Muscle layer of colon (tissue), 2 donors: ENCODE measurements around the gene PHTF1.
"Not testable (repeated sequence)": the region's sequence is repeated elsewhere in the genome, so short reads cannot be mapped to it uniquely, and the experiment has no call there.

Experiments
- H3K27ac ChIP-seq: one replicate; pipeline ENCODE4 v1.7.0; 2013; ENCODE audit warnings: low read depth, mild to moderate bottlenecking, low read length, moderate library complexity
- H3K27me3 ChIP-seq, 2 donors: one replicate each; pipeline ENCODE4 v1.7.0; 2013; ENCODE audit warnings: low read length in 2 of 2, mild to moderate bottlenecking in 2 of 2; ENCODE audit not compliant: insufficient read depth in 2 of 2, control insufficient read depth in 1 of 2
- H3K36me3 ChIP-seq: one replicate; pipeline ENCODE4 v1.7.0; 2013; ENCODE audit warnings: mild to moderate bottlenecking, low read length; ENCODE audit not compliant: insufficient read depth
- H3K4me1 ChIP-seq: one replicate; pipeline ENCODE4 v1.7.0; 2013; ENCODE audit warnings: mild to moderate bottlenecking, low read length; ENCODE audit not compliant: insufficient read depth
- H3K4me3 ChIP-seq, 2 donors: one replicate each; pipeline ENCODE4 v1.7.0; 2013; ENCODE audit warnings: low read length in 2 of 2, low read depth in 1 of 2, mild to moderate bottlenecking in 1 of 2, moderate library complexity in 1 of 2
- H3K9ac ChIP-seq: one replicate; pipeline ENCODE4 v1.7.0; 2013; ENCODE audit warnings: low read length
- H3K9me3 ChIP-seq: one replicate; pipeline ENCODE4 v1.7.0; 2013; ENCODE audit warnings: mild to moderate bottlenecking, low read length
- donor health status: abdominal sarcoma.
- donor health status: Adenocarcinoma of cecum.

PHTF1 gene

DNA sequence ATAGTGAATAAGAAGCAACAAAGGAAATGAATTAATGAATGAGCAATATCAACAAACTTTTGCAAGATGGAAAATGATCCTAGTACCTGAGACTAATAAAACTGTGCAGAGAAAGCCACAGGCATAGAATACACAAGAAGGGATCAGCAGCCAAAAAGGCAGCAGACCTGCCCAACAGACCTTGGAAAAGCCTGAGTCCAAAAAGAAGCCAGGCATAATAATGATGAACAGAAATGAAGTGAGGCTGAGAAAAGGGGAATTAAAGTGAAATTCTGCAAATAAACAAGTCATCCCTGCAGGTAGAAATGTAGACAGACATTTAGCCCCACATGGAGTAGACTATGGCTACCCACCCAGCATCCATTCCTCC is 10.3 kb upstream of the PHTF1 start:
- H3K4me1 ChIP-seq, result peaks cover 63% of the 10 kb centered on the region

DNA sequence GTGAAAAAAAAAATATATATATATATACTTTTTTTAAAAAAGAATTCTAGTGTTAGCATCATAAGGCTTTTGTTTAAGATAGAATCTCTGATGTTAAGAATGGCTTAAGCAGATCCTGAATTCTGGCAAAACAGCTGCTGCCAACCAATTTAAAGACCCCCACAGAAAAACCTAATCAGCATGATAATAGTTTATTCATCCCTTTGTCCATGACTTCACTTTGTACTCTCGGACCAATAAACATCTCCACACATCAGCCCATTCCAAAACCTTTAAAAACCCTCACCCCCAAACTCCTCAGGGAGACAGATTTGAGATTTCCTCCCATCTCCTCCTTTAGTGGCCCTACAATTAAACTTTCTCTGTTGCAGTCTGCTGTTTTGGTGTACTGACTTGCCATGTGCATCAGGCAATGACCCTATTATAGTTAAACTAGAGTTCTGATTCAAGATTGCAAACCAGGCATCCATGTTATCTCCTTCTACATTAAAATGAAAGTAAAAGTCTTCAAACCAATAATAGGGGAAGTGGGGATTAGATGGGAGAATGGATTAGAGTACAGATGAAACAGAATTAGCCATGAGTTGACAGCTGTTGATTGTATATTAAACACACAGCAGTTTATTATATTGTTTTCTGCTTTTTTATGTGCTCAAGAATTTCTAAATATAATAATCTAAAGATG is 9.8 kb upstream of the PHTF1 start:
- Histone ChIP-seq H3K9me3 (no peaks in the 10 kb centered on the region), H3K4me1 (peaks cover 63% of the 10 kb centered on the region), H3K27me3 (no peaks in the 10 kb centered on the region), H3K36me3 (peaks cover 4% of the 10 kb centered on the region), H3K27ac (peak overlapping the region; percentile 49), H3K9ac (no peak overlapping the region), H3K4me3 (no peak overlapping the region)

More for the DNA sequence above, 10.3 kb upstream of the PHTF1 start:
- Histone ChIP-seq H3K36me3 (peaks cover 4% of the 10 kb centered on the region), H3K4me3 (no peak overlapping the region), H3K27ac (peak overlapping the region; percentile 49), H3K27me3 (no peaks in the 10 kb centered on the region), H3K9me3 (no peaks in the 10 kb centered on the region), H3K9ac (no peak overlapping the region)

DNA sequence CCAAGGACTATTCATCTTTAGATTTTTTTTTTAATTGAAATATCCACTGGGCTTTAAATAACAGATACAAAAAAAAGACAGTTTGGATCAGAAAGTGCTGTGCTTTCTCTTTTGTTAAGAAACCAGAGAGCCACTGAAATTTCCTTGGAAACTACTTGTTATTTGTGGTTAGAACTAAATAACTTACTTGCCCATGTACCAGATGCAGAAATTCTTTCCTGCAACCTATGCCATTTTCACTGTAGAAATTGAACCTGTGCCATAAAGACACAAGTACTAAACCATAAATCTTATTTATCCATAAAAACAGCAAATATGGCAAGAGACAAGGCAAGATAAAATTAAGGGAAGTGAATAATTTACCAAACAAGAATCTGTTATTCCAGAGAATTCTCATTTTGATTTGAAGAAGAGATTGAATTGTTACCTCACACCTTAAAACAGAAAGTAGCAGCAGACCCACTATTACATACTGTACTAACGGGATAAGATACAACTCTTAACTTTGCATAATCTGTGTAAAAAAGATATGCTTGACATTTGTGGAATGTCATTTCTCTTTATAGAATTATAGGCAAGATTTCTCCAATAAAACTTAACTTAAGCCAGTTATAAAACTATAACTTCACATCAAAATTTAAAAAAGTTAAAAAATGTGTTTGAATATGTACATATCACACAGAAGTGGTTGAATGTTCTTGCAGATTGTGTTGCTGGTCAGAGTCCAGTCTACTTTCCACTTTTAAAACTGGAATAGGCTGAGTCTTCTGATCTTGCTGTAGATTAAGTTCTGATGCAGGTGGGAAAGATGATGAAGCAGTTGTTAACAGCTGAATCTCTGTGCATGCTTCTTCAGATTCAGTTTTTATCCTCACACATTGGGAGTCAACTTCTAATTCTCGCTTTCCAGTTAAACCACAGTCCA is 6.3 kb upstream of the PHTF1 start:
- H3K9ac ChIP-seq, result no peak overlapping the region

DNA sequence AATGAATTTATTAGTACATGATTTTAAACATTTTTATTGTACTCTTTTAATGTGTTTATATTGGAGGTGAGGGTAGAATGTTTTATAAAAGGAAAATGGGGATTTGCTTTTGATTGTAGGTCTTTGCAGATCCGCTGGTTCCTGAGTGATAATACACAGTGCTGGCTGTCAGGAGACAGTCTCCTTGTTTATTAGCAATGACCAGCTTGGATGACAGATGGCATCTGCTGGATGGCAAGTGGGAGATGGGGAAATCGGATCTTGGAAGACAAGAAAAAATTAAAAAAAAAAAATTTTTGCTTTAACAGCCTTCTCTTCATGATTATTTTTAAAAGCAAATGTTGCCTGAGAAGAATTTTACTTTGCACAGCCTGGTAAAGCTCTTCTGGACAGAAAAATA is 4.4 kb upstream of the PHTF1 start:
- Histone ChIP-seq H3K4me1 (peaks cover 34% of the 10 kb centered on the region), H3K9ac (no peak overlapping the region), H3K27me3 (no peaks in the 10 kb centered on the region), H3K4me3 (no peak overlapping the region), H3K36me3 (peaks cover 4% of the 10 kb centered on the region), H3K27ac (peak overlapping the region; percentile 28), H3K9me3 (no peaks in the 10 kb centered on the region)

More for the DNA sequence above, 6.3 kb upstream of the PHTF1 start:
- peaks cover 49% of the 10 kb centered on the region for H3K4me1 ChIP-seq
- no peaks in the 10 kb centered on the region for H3K9me3 ChIP-seq
- H3K27me3 ChIP-seq, result no peaks in the 10 kb centered on the region
- no peak overlapping the region for H3K27ac ChIP-seq
- no peak overlapping the region for H3K4me3 ChIP-seq
- H3K36me3 ChIP-seq, result peaks cover 4% of the 10 kb centered on the region

DNA sequence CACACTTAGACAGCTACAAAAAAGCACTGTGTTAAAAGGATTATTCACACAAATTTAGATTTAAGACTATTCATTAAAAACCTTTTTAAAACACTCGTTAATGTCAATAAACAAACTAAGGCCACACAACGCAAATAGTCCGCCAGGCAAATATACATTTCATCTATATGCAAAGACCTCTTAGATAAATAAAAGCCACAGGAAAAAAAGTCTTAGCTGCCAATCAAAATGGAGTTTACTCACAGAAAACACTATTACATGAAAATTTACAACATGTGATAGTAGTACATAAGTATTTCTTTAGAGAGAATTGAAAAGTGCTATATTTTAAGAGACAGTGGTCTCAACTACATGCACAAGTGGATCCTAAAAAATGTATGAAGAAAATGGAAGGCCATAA is 2.7 kb upstream of the PHTF1 start:
- H3K4me3 ChIP-seq, result no peak overlapping the region
- peaks cover 28% of the 10 kb centered on the region for H3K4me1 ChIP-seq
- H3K27ac ChIP-seq, result no peak overlapping the region
- H3K9me3 ChIP-seq, result no peaks in the 10 kb centered on the region
- H3K9ac ChIP-seq, result no peak overlapping the region
- H3K27me3 ChIP-seq, result no peaks in the 10 kb centered on the region
- no peaks in the 10 kb centered on the region for H3K36me3 ChIP-seq

DNA sequence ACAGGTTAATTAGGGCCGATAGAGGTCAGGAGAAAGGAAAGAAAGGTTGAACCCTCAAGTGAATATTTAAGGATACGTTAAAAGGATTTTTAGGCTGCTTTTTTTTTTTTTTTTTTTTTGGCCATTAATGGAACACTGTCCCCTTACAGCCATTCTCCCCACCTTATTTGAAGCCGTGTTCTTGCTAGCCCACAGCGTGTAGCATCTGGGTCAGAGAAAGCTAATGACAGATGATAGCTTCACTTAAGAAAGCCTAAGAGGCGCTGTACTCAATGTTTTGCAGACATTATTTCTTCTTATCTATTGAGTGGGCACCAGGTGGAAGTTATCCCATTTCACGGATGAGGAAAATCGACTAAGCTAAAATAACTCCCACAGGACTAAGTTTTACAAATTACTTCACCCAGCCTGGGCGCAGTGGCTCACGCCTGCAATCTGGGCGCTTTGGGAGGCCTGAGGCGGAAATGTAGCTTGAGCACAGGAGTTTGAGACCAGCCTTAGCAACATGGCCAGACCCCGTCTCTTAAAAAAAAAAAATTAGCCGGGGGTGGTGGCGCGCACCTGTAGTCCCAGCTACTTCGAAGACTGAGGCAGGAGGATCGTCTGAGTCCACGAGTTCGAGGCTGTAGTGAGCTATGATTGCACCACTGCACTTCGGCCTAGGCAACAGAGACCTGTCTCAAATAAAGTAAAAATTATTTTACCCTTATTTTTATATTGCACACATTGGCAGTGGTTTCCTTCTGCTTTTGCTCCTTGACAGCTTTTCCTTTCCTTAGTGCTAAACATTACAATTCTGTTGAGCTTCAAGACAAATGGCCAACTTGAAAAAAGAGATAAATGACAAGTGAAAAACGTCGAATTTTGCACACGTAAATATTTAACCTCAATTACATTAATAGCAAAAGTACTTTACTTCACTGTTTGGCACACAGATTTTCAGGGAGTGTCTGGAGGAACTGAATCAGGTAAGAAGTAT is 1.1 kb upstream of the PHTF1 start:
- H3K9ac ChIP-seq, result peak overlapping the region; percentile 99
- peaks cover 20% of the 10 kb centered on the region for H3K4me1 ChIP-seq
- no peaks in the 10 kb centered on the region for H3K27me3 ChIP-seq
- H3K4me3 ChIP-seq, result peak overlapping the region; percentile 96 to 98
- H3K36me3 ChIP-seq, result no peaks in the 10 kb centered on the region
- peak overlapping the region; percentile 98 for H3K27ac ChIP-seq
- no peaks in the 10 kb centered on the region for H3K9me3 ChIP-seq

DNA sequence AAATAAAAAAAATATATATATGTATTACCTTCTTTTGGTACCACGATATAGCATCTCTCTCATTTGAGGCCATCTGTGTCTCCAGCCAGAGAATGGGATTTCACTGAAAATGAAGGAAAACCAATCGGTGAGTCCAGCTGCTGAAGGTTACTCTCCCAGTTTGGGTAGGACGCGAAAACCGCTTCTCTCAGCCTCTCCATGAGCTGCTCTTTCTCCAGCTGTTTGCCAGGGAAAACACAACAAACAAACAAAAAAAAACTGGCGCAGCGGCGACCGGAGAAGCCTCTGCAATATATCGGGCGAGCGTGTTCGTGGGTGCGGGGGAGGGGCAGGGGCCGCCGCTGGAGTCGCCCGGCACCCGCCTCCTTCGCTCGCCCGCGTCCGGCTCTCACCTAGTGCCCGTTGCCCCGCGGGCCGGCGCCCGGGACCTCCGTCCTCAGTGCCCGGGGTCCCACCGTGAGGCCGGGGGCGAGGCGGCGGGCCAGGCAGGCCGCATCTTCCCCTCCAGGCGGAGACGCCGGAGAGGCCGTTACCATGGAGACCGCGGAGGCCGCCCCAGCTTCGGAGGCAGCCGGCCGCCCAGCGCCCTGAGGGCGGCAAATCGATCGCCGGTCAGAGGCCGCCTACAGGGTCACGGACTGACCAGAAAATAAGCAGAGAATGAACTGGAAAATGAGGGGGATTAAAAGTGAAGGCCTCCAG is 504 bp downstream of the PHTF1 start:
- Histone ChIP-seq H3K9me3 (no peaks in the 10 kb centered on the region), H3K4me1 (peaks cover 12% of the 10 kb centered on the region), H3K4me3 (peak overlapping the region; percentile 96 to 98)

DNA sequence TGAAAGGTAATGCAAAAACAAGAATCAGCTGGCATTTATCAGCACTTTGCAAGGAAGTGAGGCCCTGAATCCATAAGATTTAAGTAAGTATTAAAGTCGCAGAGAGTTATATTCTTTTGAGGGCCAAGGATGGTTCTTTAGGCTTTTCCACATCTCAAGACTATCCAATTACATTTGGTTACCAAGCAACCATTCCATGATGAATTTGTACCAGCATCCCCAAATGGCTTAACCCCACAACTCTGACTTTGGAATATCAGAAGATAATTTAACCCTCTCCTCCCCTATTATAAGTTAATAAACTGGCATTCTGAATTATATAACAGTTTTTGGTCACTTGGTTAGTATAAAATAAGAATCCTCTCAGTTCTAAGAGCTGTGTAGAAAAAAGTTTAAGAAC is 2.8 kb downstream of the PHTF1 start:
- Histone ChIP-seq H3K36me3 (no peaks in the 10 kb centered on the region), H3K9me3 (no peaks in the 10 kb centered on the region), H3K4me1 (peaks cover 5% of the 10 kb centered on the region), H3K9ac (no peak overlapping the region), H3K27ac (no peak overlapping the region), H3K27me3 (no peaks in the 10 kb centered on the region), H3K4me3 (no peak overlapping the region)

More for the DNA sequence above, 504 bp downstream of the PHTF1 start:
- Histone ChIP-seq H3K9ac (peak overlapping the region; percentile 99), H3K27me3 (no peaks in the 10 kb centered on the region), H3K27ac (peak overlapping the region; percentile 98), H3K36me3 (no peaks in the 10 kb centered on the region)

DNA sequence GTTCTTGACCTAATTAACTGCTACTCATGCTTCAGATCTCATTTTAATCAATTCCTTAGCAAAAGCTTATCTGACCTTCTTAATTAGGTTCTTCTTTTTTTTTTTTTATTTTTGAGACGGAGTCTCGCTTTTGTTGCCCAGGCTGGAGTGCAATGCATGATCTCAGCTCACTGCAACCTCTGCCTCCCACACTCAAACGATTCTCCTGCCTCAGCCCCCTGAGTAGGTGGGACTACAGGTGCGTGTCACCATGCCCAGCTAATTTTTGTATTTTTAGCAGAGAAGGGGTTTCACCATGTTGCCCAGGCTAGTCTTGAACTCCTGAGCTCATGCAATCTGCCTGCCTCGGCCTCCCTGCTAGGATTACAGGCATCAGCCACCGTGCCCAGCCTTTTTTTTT is 6.0 kb downstream of the PHTF1 start:
- not testable (repeated sequence) for H3K4me1 ChIP-seq, H3K27me3 ChIP-seq, H3K9ac ChIP-seq, H3K4me3 ChIP-seq, H3K27ac ChIP-seq, H3K36me3 ChIP-seq, H3K9me3 ChIP-seq

DNA sequence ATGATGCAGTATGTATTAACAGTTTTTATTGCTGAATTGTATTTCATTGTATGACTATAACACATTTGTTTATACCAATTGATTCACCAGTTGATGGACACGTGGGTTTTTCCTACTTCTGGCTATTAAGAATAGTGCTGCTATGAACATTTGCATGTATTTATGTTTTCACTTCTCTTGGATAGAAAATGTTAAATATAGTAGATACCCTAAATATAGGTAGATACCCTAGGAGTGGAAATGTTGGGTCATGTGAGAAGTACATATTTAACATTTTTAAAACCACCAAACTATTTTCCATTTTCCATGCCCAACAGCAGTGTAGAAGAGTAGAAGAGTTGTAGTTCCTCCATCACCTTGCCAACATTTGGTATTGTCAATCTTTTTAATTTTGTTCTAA is 7.8 kb downstream of the PHTF1 start:
- Histone ChIP-seq H3K4me1 (no peaks in the 10 kb centered on the region), H3K27ac (no peak overlapping the region), H3K4me3 (no peak overlapping the region), H3K9ac (no peak overlapping the region), H3K27me3 (no peaks in the 10 kb centered on the region), H3K36me3 (no peaks in the 10 kb centered on the region), H3K9me3 (no peaks in the 10 kb centered on the region)
